ENCODE measurements around the gene MMAB. TPM values are rescaled to one million over a fixed set of nuclear protein-coding genes. Genes with fewer than 3 reads are reported as not detected.

Gene MMAB
- total RNA-seq, 4 donors from 2014 or later = 4.4 to 18.7 (median 11.9) TPM

GRCh38 chr12:109519787-109520186, 53.5 kb downstream of the MMAB start:
- Histone ChIP-seq H3K4me3 (no peak overlapping the region), H3K36me3 (peaks cover 0 to 55% (median 10%) of the 10 kb centered on the region in 4 donors), H3K4me1 (no peaks in the 10 kb centered on the region), H3K27me3 (no peaks in the 10 kb centered on the region), H3K27ac (peak overlapping the region; percentile 6 to 55 (median 48)), H3K9me3 (no peaks in the 10 kb centered on the region)
- intact Hi-C loops (cut with DNase I; ENCODE audit: low total_unique reads) (no loop called here), in situ Hi-C loops (cut with MboI; ENCODE audit: low pct_ligation_motif_present in 1 of 4, low pct_unique_long_range_greater_than_20kb in 1 of 4, low sequenced_read_pairs in 3 of 4) (loop anchor here in 2 of 4 donors (5.0 to 10.0 kb wide), 2 partner anchors 253 to 255 kb away; no protein-coding TSS in a partner anchor)
- no peak for TF ChIP-seq EP300 (IDR thresholded peaks at IDR 0.05; ENCODE audit: low read depth)
- no peak for TF ChIP-seq POLR2A (IDR thresholded peaks at IDR 0.05)
- no peak for TF ChIP-seq CTCF (IDR thresholded peaks at IDR 0.05)
- no peak for TF ChIP-seq POLR2AphosphoS5 (IDR thresholded peaks at IDR 0.05)
- no peak for DNase-seq
- 95% methylated on average over 6 of the region's 6 CpGs; no CpG with 5 or more reads in 1 of the 2 donors for WGBS, 2 donors (ENCODE audit: low coverage in 1 of 2)

GRCh38 chr12:109518820-109519665, 54.3 kb downstream of the MMAB start:
- TF ChIP-seq POLR2AphosphoS5 (IDR thresholded peaks at IDR 0.05) = peak in 1 of 3 donors; percentile 11
- TF ChIP-seq CTCF (IDR thresholded peaks at IDR 0.05) = peak; percentile 68 to 85 (median 78)
- no peak for TF ChIP-seq EP300 (IDR thresholded peaks at IDR 0.05; ENCODE audit: low read depth)
- in situ Hi-C loops (cut with MboI; ENCODE audit: low pct_ligation_motif_present in 1 of 4, low pct_unique_long_range_greater_than_20kb in 1 of 4, low sequenced_read_pairs in 3 of 4) (loop anchor here in 2 of 4 donors (5.0 to 10.0 kb wide), 2 partner anchors 253 to 256 kb away; no protein-coding TSS in a partner anchor), intact Hi-C loops (cut with DNase I; ENCODE audit: low total_unique reads) (no loop called here)
- DNase-seq = peak; percentile 59
- peaks cover 0 to 48% (median 10%) of the 10 kb centered on the region in 4 donors for H3K36me3 ChIP-seq
- H3K4me1 ChIP-seq = no peaks in the 10 kb centered on the region
- H3K27me3 ChIP-seq = no peaks in the 10 kb centered on the region
- no peaks in the 10 kb centered on the region for H3K9me3 ChIP-seq
- 51 to 65% methylated on average over 5 to 11 of the region's 11 CpGs for WGBS, 2 donors (ENCODE audit: low coverage in 1 of 2)
- H3K27ac ChIP-seq = peak overlapping the region; percentile 30 to 55 (median 48)
- no peak overlapping the region for H3K4me3 ChIP-seq

GRCh38 chr12:109517619-109518018, 55.7 kb downstream of the MMAB start:
- Histone ChIP-seq H3K4me1 (no peaks in the 10 kb centered on the region), H3K27me3 (no peaks in the 10 kb centered on the region), H3K9me3 (no peaks in the 10 kb centered on the region), H3K4me3 (no peak overlapping the region), H3K36me3 (peaks cover 0 to 47% (median 14%) of the 10 kb centered on the region in 4 donors), H3K27ac (no peak overlapping the region)
- in situ Hi-C loops (cut with MboI; ENCODE audit: low pct_ligation_motif_present in 1 of 4, low pct_unique_long_range_greater_than_20kb in 1 of 4, low sequenced_read_pairs in 3 of 4) (loop anchor here in 2 of 4 donors (5.0 to 10.0 kb wide), 2 partner anchors 255 to 257 kb away; no protein-coding TSS in a partner anchor), intact Hi-C loops (cut with DNase I; ENCODE audit: low total_unique reads) (no loop called here)
- no peak for DNase-seq
- WGBS, 2 donors (ENCODE audit: low coverage in 1 of 2) = 78% methylated on average over 6 of the region's 6 CpGs; no CpG with 5 or more reads in 1 of the 2 donors
- TF ChIP-seq POLR2A (IDR thresholded peaks at IDR 0.05) = no peak
- TF ChIP-seq POLR2AphosphoS5 (IDR thresholded peaks at IDR 0.05) = no peak
- no peak for TF ChIP-seq EP300 (IDR thresholded peaks at IDR 0.05; ENCODE audit: low read depth)
- TF ChIP-seq CTCF (IDR thresholded peaks at IDR 0.05) = no peak

GRCh38 chr12:109513977-109514376, 59.3 kb downstream of the MMAB start:
- WGBS, 2 donors (ENCODE audit: low coverage in 1 of 2) = 87 to 93% methylated on average over 3 to 4 of the region's 4 CpGs
- Histone ChIP-seq H3K36me3 (peaks cover 0 to 61% (median 28%) of the 10 kb centered on the region in 4 donors), H3K27me3 (no peaks in the 10 kb centered on the region), H3K4me1 (no peaks in the 10 kb centered on the region), H3K4me3 (no peak overlapping the region), H3K9me3 (no peaks in the 10 kb centered on the region), H3K27ac (no peak overlapping the region)
- DNase-seq = no peak
- TF ChIP-seq POLR2A (IDR thresholded peaks at IDR 0.05) (no peak), POLR2AphosphoS5 (IDR thresholded peaks at IDR 0.05) (no peak), EP300 (IDR thresholded peaks at IDR 0.05; ENCODE audit: low read depth) (no peak), CTCF (IDR thresholded peaks at IDR 0.05) (no peak)
- intact Hi-C loops (cut with DNase I; ENCODE audit: low total_unique reads) (no loop called here), in situ Hi-C loops (cut with MboI; ENCODE audit: low pct_ligation_motif_present in 1 of 4, low pct_unique_long_range_greater_than_20kb in 1 of 4, low sequenced_read_pairs in 3 of 4) (loop anchor here in 1 of 4 donors (10.0 kb wide), 1 partner anchor 261 kb away; no protein-coding TSS in a partner anchor)

Data from transverse colon (tissue), 4 donors.